Thyroid gland (tissue), 4 donors: ENCODE data around the gene RARRES2.

ENCODE experiments used
- CTCF ChIP-seq, 6 experiments: fragments of 200-600 bp in 3 of 6; fragments of 450-650 bp in 3 of 6; sonication (generic) in 3 of 6; IDR thresholded peaks; one replicate each; pipeline ENCODE4 v1.5.1; 2016 to 2019; ENCODE audit warnings: antibody characterized with exemption in 6 of 6, mild to moderate bottlenecking in 2 of 6, inconsistent platforms in 1 of 6, moderate library complexity in 1 of 6
- POLR2A ChIP-seq, 2 donors: fragments of 450-650 bp; IDR thresholded peaks; one replicate each; pipeline ENCODE4 v1.6.1; 2017; ENCODE audit warnings: antibody characterized with exemption in 2 of 2, mild to moderate bottlenecking in 2 of 2, moderate library complexity in 1 of 2

- TF ChIP-seq CTCF (IDR thresholded peaks at IDR 0.05) (no peak), POLR2A (IDR thresholded peaks at IDR 0.05) (no peak)
These were observed 19.7 kb downstream of the RARRES2 start for GRCh38 chr7:150321788-150322113.
